Measurements from ENCODE around the gene RBKS. TPM values are rescaled to one million over a fixed set of nuclear protein-coding genes. Genes with fewer than 3 reads are reported as not detected.

Gene RBKS
- total RNA-seq, 1 donor from 2014 or later, result 1.8 TPM

DNA sequence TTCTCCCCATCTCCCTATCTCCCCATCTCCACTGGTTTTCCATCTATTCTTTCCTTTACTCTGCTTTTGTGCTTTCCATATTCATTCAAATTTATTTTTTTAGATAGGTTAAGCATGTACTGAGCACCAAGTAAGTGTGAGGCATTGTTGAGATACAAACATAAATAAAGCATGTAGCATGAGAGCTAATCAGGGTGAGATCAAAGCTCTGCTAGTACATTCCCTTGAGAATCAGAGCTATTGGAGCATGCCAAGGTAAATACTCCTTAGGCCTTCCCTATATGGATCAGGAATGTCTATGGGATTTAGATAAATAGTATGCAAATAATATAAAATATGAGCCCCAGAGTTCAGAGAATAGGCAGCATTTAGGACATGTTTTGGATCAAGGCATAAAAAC lies 25.7 kb upstream of the RBKS start:
- DNase-seq (ENCODE audit: low spot score), result no peak
- intact Hi-C loops (cut with micrococcal nuclease), result no loop called here
- H3K4me1 Mint-ChIP-seq (ENCODE audit: low read depth), result peaks cover 15% of the 10 kb centered on the region
- no peaks in the 10 kb centered on the region for H3K9me3 Mint-ChIP-seq
- H3K4me3 Mint-ChIP-seq (ENCODE audit: low read depth), result no peak overlapping the region
- no peak overlapping the region for H3K27ac Mint-ChIP-seq
- peaks cover 32% of the 10 kb centered on the region for H3K36me3 Mint-ChIP-seq (ENCODE audit: low read depth)
- H3K27me3 Mint-ChIP-seq (ENCODE audit: low read depth), result no peaks in the 10 kb centered on the region

DNA sequence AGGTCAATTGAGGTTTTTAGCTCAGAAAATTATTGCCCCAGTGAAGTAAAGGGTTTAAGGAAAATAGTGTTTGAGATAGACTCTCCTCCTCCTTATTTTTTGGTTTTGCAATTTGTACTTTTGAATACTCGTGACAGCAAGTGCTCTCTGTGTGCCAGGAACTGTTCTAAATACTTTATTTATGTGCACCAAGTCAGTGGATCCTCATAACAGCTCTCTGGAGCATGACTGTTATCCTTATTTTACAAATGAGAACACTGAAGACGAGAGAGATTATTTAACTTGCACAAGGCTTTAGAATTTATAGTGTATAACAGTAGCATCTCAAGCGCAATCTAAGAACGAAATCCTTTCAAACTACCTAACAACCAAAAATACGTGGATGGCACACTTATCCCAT lies 25.0 kb upstream of the RBKS start:
- H3K36me3 Mint-ChIP-seq (ENCODE audit: low read depth), result peaks cover 32% of the 10 kb centered on the region
- H3K9me3 Mint-ChIP-seq, result no peaks in the 10 kb centered on the region
- no peak overlapping the region for H3K4me3 Mint-ChIP-seq (ENCODE audit: low read depth)
- intact Hi-C loops (cut with micrococcal nuclease), result no loop called here
- no peaks in the 10 kb centered on the region for H3K27me3 Mint-ChIP-seq (ENCODE audit: low read depth)
- no peak overlapping the region for H3K27ac Mint-ChIP-seq
- no peak for DNase-seq (ENCODE audit: low spot score)
- peaks cover 11% of the 10 kb centered on the region for H3K4me1 Mint-ChIP-seq (ENCODE audit: low read depth)

DNA sequence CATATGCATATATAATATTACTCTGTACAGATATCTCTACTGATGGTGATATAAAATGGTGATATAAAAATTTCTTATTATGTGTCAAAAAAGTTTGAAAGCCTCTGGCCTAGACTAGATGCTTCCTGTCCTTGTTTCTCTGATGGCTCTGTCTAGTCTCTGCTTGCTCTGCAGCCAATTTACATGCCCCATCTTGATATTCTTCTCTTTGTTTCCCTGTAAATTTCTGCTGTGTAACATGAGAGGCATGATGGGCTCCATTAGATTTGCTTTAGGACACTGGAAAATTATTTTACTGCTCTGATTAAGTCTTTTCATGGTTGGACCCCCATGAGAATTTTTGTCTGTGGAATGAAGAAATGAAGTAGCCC lies 24.6 kb upstream of the RBKS start:
- intact Hi-C loops (cut with micrococcal nuclease), result no loop called here
- DNase-seq (ENCODE audit: low spot score), result no peak
- H3K4me1 Mint-ChIP-seq (ENCODE audit: low read depth), result peaks cover 11% of the 10 kb centered on the region
- no peak overlapping the region for H3K4me3 Mint-ChIP-seq (ENCODE audit: low read depth)
- H3K9me3 Mint-ChIP-seq, result no peaks in the 10 kb centered on the region
- peaks cover 32% of the 10 kb centered on the region for H3K36me3 Mint-ChIP-seq (ENCODE audit: low read depth)
- H3K27me3 Mint-ChIP-seq (ENCODE audit: low read depth), result no peaks in the 10 kb centered on the region
- H3K27ac Mint-ChIP-seq, result no peak overlapping the region

DNA sequence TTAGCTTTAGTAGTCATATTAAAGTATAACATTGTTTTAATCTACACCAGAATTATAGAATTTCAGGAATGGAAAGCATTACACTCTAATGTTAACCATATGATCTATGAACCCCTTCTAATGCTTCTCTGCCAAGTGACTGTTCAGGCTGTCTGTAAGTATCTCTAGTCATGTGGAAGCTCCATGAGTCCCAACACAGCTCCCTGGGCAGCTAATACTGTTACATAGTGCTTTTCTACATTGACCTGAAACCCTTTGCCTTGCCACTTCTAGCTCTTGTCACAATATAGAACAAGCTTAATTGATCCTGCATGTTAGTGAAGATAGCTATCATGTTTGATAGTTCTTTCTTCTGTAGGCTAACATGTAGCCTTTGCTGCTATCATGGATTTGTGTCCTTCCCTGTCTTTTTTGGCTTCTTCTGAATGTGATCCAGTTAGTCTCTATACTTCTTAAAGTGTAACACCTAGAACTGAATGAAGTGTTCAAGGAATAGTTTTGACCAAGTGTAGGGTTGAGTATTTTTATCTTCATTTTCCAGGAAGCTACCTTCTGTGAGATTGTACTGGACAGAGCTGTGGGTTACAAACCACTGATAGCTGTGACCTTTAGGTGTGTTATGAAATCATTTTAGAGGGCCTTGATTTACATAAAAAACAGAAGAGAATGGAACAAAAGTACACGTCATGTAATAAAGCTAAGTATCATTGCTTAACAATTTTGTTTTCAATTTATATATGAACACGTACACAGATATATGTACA lies 24.0 kb upstream of the RBKS start:
- no peak for DNase-seq (ENCODE audit: low spot score)
- intact Hi-C loops (cut with micrococcal nuclease), result no loop called here
- no peaks in the 10 kb centered on the region for H3K27me3 Mint-ChIP-seq (ENCODE audit: low read depth)
- no peaks in the 10 kb centered on the region for H3K9me3 Mint-ChIP-seq
- H3K4me3 Mint-ChIP-seq (ENCODE audit: low read depth), result no peak overlapping the region
- peaks cover 37% of the 10 kb centered on the region for H3K36me3 Mint-ChIP-seq (ENCODE audit: low read depth)
- peaks cover 13% of the 10 kb centered on the region for H3K4me1 Mint-ChIP-seq (ENCODE audit: low read depth)
- H3K27ac Mint-ChIP-seq, result peak overlapping the region; percentile 52

DNA sequence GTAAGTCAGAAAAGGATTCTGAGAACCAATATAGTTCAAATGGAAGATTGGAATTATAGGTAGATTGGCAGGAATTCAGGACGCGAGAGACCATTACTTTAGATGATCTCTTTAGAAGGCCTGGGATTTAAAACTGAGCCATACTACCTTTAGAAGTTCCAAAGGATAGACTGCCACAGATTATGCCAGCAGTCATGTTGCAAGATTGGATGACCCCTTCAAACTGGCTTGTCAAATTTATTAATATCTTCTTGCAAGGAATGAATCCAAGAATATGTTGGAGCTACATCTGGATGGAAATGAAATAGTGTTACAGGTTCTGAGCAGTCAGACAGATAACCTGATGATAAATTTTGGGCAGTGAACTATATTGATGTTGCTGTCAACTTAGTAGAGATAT lies 22.3 kb upstream of the RBKS start:
- H3K27ac Mint-ChIP-seq, result no peak overlapping the region
- intact Hi-C loops (cut with micrococcal nuclease), result no loop called here
- H3K36me3 Mint-ChIP-seq (ENCODE audit: low read depth), result peaks cover 38% of the 10 kb centered on the region

DNA sequence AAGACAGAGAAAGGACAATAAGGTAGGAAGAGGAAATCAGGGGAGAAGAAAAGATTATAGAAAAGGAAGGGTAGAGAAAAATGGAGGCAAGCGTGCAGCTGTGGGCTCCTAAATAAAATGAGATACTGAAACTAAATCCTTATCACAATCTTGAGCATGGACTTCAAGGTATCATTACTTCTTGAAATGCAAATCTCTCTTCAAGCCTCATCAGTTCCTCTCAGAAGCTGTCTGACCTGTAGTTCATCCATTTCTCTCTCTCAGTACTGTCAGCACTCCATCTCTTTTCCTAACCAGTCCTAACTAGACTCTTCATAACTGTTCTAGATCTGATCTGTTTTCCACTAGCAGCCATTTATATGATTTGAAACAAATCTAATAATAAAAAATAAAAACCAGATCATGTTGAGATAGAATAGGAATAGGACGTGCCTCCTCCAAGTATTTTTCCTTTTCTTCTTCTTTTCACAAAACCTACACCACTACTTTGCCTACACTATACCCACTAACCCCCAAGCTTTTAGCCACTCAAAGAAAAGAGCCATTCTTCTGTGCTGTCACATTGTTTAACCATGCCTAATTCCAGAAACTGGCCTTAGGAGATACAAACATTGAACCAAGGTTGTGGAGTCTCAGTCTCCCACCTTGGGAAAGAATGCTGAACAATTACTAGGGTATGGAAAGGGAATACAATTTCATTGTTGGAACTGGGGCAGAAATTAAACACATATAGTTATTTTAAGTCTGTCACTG lies 21.4 kb upstream of the RBKS start:
- intact Hi-C loops (cut with micrococcal nuclease), result no loop called here
- DNase-seq (ENCODE audit: low spot score), result no peak
- Mint-ChIP-seq H3K36me3 (ENCODE audit: low read depth) (peaks cover 46% of the 10 kb centered on the region), H3K4me3 (ENCODE audit: low read depth) (no peak overlapping the region), H3K9me3 (peaks cover 4% of the 10 kb centered on the region), H3K4me1 (ENCODE audit: low read depth) (peaks cover 23% of the 10 kb centered on the region), H3K27ac (no peak overlapping the region), H3K27me3 (ENCODE audit: low read depth) (no peaks in the 10 kb centered on the region)

More for the DNA sequence above, 22.3 kb upstream of the RBKS start:
- Mint-ChIP-seq H3K9me3 (peaks cover 2% of the 10 kb centered on the region), H3K4me1 (ENCODE audit: low read depth) (peaks cover 19% of the 10 kb centered on the region), H3K27me3 (ENCODE audit: low read depth) (no peaks in the 10 kb centered on the region), H3K4me3 (ENCODE audit: low read depth) (no peak overlapping the region)
- DNase-seq (ENCODE audit: low spot score), result no peak

DNA sequence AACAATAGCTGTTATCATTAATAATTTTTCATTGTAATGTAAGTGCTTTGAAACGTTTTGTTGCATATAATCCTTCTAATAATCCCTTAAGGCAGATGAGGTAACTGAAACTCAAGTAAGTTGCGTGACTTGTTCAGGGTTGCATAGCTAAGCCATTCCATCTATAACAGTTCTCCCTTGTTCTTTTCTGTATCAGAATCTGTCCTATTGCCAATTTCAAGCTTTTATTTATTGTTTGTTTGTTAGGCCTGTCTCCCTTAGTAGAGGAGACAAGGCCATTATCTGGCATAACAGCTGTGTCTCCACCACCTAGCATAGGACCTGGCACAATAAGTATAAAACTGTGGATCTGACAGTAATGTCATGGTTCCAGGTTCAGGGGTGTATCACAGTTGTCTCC lies 19.7 kb upstream of the RBKS start:
- no peak overlapping the region for H3K27ac Mint-ChIP-seq
- H3K36me3 Mint-ChIP-seq (ENCODE audit: low read depth), result peaks cover 62% of the 10 kb centered on the region
- intact Hi-C loops (cut with micrococcal nuclease), result no loop called here
- peaks cover 34% of the 10 kb centered on the region for H3K4me1 Mint-ChIP-seq (ENCODE audit: low read depth)
- H3K27me3 Mint-ChIP-seq (ENCODE audit: low read depth), result no peaks in the 10 kb centered on the region
- H3K9me3 Mint-ChIP-seq, result peaks cover 4% of the 10 kb centered on the region
- DNase-seq (ENCODE audit: low spot score), result no peak
- H3K4me3 Mint-ChIP-seq (ENCODE audit: low read depth), result no peak overlapping the region

DNA sequence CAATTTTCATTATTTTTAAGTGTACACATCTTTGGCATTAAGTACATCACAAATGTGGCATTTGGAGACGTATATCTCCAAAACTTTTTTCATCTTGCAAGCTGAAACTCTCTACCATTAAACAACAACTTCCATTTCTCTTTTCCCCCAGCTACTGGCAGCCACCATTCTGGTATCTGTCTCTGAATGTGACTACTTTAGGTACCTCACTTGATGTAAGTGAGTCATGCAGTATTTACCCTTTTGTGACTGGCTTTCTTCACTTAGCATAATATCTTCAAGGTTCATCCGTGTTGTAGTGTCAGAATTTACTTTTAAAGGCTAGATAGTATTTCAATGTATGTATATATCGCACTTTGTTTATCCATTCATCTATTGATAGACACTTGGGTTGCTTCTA lies 17.4 kb upstream of the RBKS start:
- intact Hi-C loops (cut with micrococcal nuclease), result no loop called here
- Mint-ChIP-seq H3K4me3 (ENCODE audit: low read depth) (no peak overlapping the region), H3K27me3 (ENCODE audit: low read depth) (no peaks in the 10 kb centered on the region), H3K9me3 (peaks cover 8% of the 10 kb centered on the region), H3K4me1 (ENCODE audit: low read depth) (peaks cover 51% of the 10 kb centered on the region), H3K27ac (peak overlapping the region; percentile 30), H3K36me3 (ENCODE audit: low read depth) (peaks cover 76% of the 10 kb centered on the region)
- no peak for DNase-seq (ENCODE audit: low spot score)

DNA sequence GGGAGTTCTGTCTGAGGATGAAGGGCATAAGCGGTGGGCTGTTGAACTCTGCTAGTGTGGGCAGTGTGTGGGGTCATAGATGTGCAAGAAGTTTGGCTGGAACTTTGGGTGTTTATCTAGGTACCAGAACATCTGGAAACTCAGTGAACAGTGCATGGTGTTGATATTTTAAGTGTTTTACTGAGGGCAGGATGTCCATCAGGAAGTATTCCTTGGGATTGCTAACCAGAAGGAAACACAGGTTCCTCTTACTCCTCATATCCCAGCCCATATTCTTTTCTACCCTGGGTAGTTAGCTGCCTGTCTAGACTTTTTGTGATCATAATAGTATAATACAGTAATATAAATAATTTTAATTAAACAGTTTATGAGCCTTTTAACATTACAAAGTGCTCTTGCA lies 15.9 kb upstream of the RBKS start:
- H3K36me3 Mint-ChIP-seq (ENCODE audit: low read depth), result peaks cover 70% of the 10 kb centered on the region
- no peak overlapping the region for H3K27ac Mint-ChIP-seq
- intact Hi-C loops (cut with micrococcal nuclease), result no loop called here
- peaks cover 58% of the 10 kb centered on the region for H3K4me1 Mint-ChIP-seq (ENCODE audit: low read depth)
- H3K4me3 Mint-ChIP-seq (ENCODE audit: low read depth), result no peak overlapping the region
- no peak for DNase-seq (ENCODE audit: low spot score)
- H3K27me3 Mint-ChIP-seq (ENCODE audit: low read depth), result no peaks in the 10 kb centered on the region
- peaks cover 8% of the 10 kb centered on the region for H3K9me3 Mint-ChIP-seq

DNA sequence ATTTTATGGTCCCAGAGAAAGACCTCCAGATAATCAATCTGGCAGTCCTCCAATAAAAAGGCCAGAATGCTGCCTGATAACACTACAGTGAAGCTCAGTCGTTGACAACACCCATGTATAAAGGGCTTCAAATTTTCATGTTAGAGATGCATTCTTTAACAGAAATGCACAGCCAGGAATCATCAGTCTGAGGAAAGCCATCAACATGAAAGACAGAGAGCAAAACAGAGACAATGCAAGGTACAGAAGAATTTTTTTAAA lies 14.1 kb upstream of the RBKS start:
- H3K27ac Mint-ChIP-seq, result no peak overlapping the region
- peaks cover 8% of the 10 kb centered on the region for H3K9me3 Mint-ChIP-seq
- H3K27me3 Mint-ChIP-seq (ENCODE audit: low read depth), result no peaks in the 10 kb centered on the region
- no peak overlapping the region for H3K4me3 Mint-ChIP-seq (ENCODE audit: low read depth)
- peaks cover 70% of the 10 kb centered on the region for H3K36me3 Mint-ChIP-seq (ENCODE audit: low read depth)
- intact Hi-C loops (cut with micrococcal nuclease), result loop anchor here (5.0 kb wide), 1 partner anchor 73 kb away; no protein-coding TSS in a partner anchor
- no peak for DNase-seq (ENCODE audit: low spot score)
- peaks cover 65% of the 10 kb centered on the region for H3K4me1 Mint-ChIP-seq (ENCODE audit: low read depth)

DNA sequence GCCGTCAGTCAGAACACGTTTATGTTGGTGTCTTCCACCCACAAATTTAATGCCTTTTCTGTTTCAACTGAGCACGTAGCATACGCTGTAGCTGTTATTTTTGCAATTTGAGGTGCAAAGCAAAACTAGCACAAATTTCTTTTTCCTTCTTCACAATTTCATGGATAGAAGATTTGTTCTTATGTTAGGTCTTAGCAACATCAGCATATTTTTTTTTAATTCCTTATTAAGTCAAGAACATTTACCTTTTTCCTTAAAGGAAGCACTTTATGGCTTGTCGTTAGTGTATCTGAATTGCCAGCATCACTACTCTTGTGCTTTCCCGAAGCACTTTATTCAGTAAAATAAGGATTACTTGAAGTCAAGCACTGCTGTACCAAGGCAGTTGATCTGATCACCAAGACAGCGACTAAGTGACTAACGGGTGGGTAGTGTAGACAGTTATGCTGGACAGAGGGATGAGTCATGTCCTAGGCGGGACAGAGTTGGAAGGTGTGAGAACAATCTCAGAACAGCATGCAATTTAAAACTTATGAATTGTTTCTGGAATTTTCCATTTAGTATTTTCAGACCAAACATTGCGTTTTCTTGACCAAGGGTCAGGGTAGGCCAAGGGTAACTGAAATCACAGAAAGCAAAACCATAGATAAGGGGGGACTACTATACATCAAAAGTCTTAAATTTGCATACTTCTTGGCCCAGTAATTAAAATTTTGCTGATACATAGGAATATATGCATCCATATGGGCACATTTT lies 13.6 kb upstream of the RBKS start:
- DNase-seq (ENCODE audit: low spot score), result no peak
- Mint-ChIP-seq H3K4me3 (ENCODE audit: low read depth) (no peak overlapping the region), H3K9me3 (peaks cover 8% of the 10 kb centered on the region), H3K27ac (peak overlapping the region; percentile 1), H3K27me3 (ENCODE audit: low read depth) (no peaks in the 10 kb centered on the region), H3K4me1 (ENCODE audit: low read depth) (peaks cover 63% of the 10 kb centered on the region), H3K36me3 (ENCODE audit: low read depth) (peaks cover 73% of the 10 kb centered on the region)
- intact Hi-C loops (cut with micrococcal nuclease), result loop anchor here (2.0 to 5.0 kb wide), 2 partner anchors 51 to 73 kb away; no protein-coding TSS in a partner anchor

DNA sequence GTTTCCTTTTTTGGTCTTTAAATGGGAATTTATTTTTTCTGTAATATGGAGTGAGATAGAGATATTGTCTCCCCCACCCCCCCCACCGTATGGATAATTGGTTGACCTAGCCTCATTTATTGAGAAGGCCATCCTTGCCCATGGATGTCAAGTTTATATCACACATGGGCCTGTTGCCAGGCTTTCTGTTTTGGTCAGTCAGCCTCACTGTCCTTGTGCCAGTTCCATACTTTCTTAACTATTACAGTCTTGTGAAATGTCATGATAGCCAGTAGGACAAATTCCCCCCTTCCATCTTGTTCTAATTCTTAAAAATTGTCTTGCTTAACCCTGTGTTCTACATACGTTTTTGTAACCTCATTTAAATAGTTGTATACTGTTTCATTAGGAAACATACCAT lies 12.8 kb upstream of the RBKS start:
- peaks cover 8% of the 10 kb centered on the region for H3K9me3 Mint-ChIP-seq
- peaks cover 76% of the 10 kb centered on the region for H3K36me3 Mint-ChIP-seq (ENCODE audit: low read depth)
- H3K27ac Mint-ChIP-seq, result peak overlapping the region; percentile 9
- no peaks in the 10 kb centered on the region for H3K27me3 Mint-ChIP-seq (ENCODE audit: low read depth)
- peaks cover 64% of the 10 kb centered on the region for H3K4me1 Mint-ChIP-seq (ENCODE audit: low read depth)
- intact Hi-C loops (cut with micrococcal nuclease), result loop anchor here (2.0 to 5.0 kb wide), 2 partner anchors 52 to 74 kb away; no protein-coding TSS in a partner anchor
- H3K4me3 Mint-ChIP-seq (ENCODE audit: low read depth), result no peak overlapping the region
- DNase-seq (ENCODE audit: low spot score), result no peak

DNA sequence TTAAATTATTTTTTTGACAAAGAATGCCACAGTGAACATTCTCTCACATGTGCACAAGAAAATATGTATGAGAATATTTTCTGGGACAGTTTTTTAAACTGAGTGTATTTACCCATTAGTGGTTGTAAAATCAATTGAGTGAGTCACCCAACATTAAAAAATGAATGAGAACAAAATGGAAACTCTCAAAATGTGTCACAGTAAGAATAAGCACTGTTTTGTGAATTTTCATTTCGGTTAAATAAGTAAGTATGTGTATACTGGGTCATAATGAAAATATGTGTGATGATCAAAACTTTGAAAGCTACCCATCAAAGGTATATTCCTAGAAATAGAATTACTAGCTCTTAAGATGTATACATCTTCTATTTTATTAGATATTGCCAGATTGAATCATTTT lies 11.9 kb upstream of the RBKS start:
- Mint-ChIP-seq H3K4me1 (ENCODE audit: low read depth) (peaks cover 69% of the 10 kb centered on the region), H3K27ac (peak overlapping the region; percentile 81), H3K36me3 (ENCODE audit: low read depth) (peaks cover 79% of the 10 kb centered on the region), H3K27me3 (ENCODE audit: low read depth) (no peaks in the 10 kb centered on the region), H3K4me3 (ENCODE audit: low read depth) (peak overlapping the region; percentile 28), H3K9me3 (peaks cover 4% of the 10 kb centered on the region)
- no peak for DNase-seq (ENCODE audit: low spot score)
- intact Hi-C loops (cut with micrococcal nuclease), result loop anchor here (1.0 to 5.0 kb wide), 3 partner anchors 10 to 75 kb away; no protein-coding TSS in a partner anchor
